H1 (cell line): ENCODE measurements around the gene YPEL5. TPM values are rescaled to one million over a fixed set of nuclear protein-coding genes. Genes with fewer than 3 reads are reported as not detected.

Source experiments
- CTCF ChIA-PET: fragments of 300-600 bp; sonication (Branson Sonifier 250); formaldehyde crosslinking; loops from one replicate; lab custom pipeline; 2021; ENCODE audit not compliant: partially characterized antibody; lab: Charles Lee
- POLR2A ChIA-PET: fragments of 300-600 bp; sonication (Branson Sonifier 250); formaldehyde crosslinking; loops from one replicate; lab custom pipeline; 2021; ENCODE audit warnings: inconsistent platforms; ENCODE audit not compliant: partially characterized antibody; lab: Charles Lee
- DNase-seq, 2 experiments: peaks; one replicate each; pipeline versions ENCODE4 v3.0.0 to v3.0.0-alpha.2; 2010 to 2022; ENCODE audit warnings: low spot score in 2 of 2, low read depth in 1 of 2, mixed read lengths in 1 of 2
- FAIRE-seq: peaks from 2 replicates; lab custom pipeline; 2011; peaks lifted over from hg19 to GRCh38; lab: Jason Lieb, UNC
- H2AFZ ChIP-seq: 2 replicates; pipeline ENCODE4 v1.8.1; 2012; ENCODE audit warnings: low read length, inconsistent platforms
- H2AK5ac ChIP-seq: 2 replicates; pipeline ENCODE4 v1.6.1; 2013; ENCODE audit warnings: low read depth, low read length
- H2BK120ac ChIP-seq: replicated peaks from 2 replicates; pipeline ENCODE3; 2013; ENCODE audit warnings: low read depth, low read length, inconsistent platforms
- H2BK12ac ChIP-seq: 2 replicates; pipeline ENCODE4 v1.6.1; 2013; ENCODE audit warnings: low read depth, low read length
- H2BK15ac ChIP-seq: 2 replicates; pipeline ENCODE4 v1.6.1; 2013; ENCODE audit warnings: low read length
- H2BK20ac ChIP-seq: 2 replicates; pipeline ENCODE4 v1.6.1; 2013; ENCODE audit warnings: low read length
- H2BK5ac ChIP-seq: 2 replicates; pipeline ENCODE4 v1.6.1; 2013; ENCODE audit warnings: low read depth, low read length
- H3K14ac ChIP-seq: 2 replicates; pipeline ENCODE4 v1.6.1; 2013; ENCODE audit warnings: inconsistent platforms; ENCODE audit not compliant: insufficient read length
- H3K18ac ChIP-seq: 2 replicates; pipeline ENCODE4 v1.6.1; 2013; ENCODE audit warnings: low read length; ENCODE audit errors: extremely low read depth
- H3K23ac ChIP-seq: 2 replicates; pipeline ENCODE4 v1.6.1; 2013; ENCODE audit warnings: inconsistent platforms; ENCODE audit not compliant: insufficient read length
- H3K23me2 ChIP-seq: 2 replicates; pipeline ENCODE4 v1.6.1; 2013; ENCODE audit warnings: low read depth, low read length
- H3K27ac ChIP-seq: 2 replicates; pipeline ENCODE4 v1.6.1; 2011; ENCODE audit warnings: low read depth, low read length, inconsistent platforms
- H3K27me3 ChIP-seq, 4 experiments: replicated peaks in 1 of 4; 1 replicate in 1 of 4; 2 replicates in 3 of 4; pipeline versions ENCODE4 v1.6.1 to v1.8.1; 2011 to 2013; ENCODE audit warnings: low read length in 3 of 4, mild to moderate bottlenecking in 3 of 4, inconsistent platforms in 2 of 4, mixed read lengths in 2 of 4, moderate library complexity in 1 of 4; ENCODE audit not compliant: control insufficient read depth in 3 of 4, insufficient read depth in 3 of 4; ENCODE audit errors: extremely low read depth in 1 of 4
- H3K36me3 ChIP-seq, 4 experiments: 2 replicates each; pipeline versions ENCODE4 v1.6.1 to v1.8.1; 2011 to 2013; ENCODE audit warnings: mild to moderate bottlenecking in 4 of 4, low read length in 3 of 4, moderate library complexity in 2 of 4, control low read depth in 1 of 4, inconsistent platforms in 1 of 4; ENCODE audit not compliant: insufficient read depth in 4 of 4, control insufficient read depth in 2 of 4
- H3K4ac ChIP-seq: replicated peaks from 2 replicates; pipeline ENCODE3; 2013; ENCODE audit warnings: low read length, low read depth, mixed read lengths, inconsistent platforms; ENCODE audit not compliant: insufficient read length
- H3K4me1 ChIP-seq, 4 experiments: replicated peaks in 1 of 4; 1 replicate in 1 of 4; 2 replicates in 3 of 4; pipeline versions ENCODE4 v1.6.1 to v1.8.1; 2011 to 2013; ENCODE audit warnings: low read length in 3 of 4, inconsistent platforms in 2 of 4, mixed read lengths in 1 of 4; ENCODE audit not compliant: insufficient read depth in 4 of 4, control insufficient read depth in 3 of 4
- H3K4me2 ChIP-seq, 2 experiments: 2 replicates each; pipeline versions ENCODE4 v1.6.1 to v1.8.1; 2011 to 2013; ENCODE audit warnings: low read depth in 2 of 2, low read length in 2 of 2, control low read depth in 1 of 2, inconsistent platforms in 1 of 2, mild to moderate bottlenecking in 1 of 2; ENCODE audit not compliant: insufficient read depth in 1 of 2
- H3K4me3 ChIP-seq, 4 experiments: fragments of 200-600, 300-600 bp in 1 of 4; sonication (generic), shearing (Covaris generic), sonication (Bioruptor Twin) in 1 of 4; 2 replicates each; pipeline versions ENCODE4 v1.5.1 to v1.8.1; 2011 to 2016; ENCODE audit warnings: low read length in 4 of 4, low read depth in 3 of 4, control low read depth in 2 of 4, inconsistent platforms in 2 of 4, mild to moderate bottlenecking in 2 of 4, mixed read lengths in 1 of 4, moderate library complexity in 1 of 4; ENCODE audit not compliant: insufficient read depth in 2 of 4; ENCODE audit errors: extremely low read depth in 1 of 4
- H3K56ac ChIP-seq: replicated peaks from 2 replicates; pipeline ENCODE3; 2013; ENCODE audit warnings: low read depth, mild to moderate bottlenecking, mixed read lengths, low read length, inconsistent platforms; ENCODE audit not compliant: insufficient read length
- H3K79me1 ChIP-seq: 2 replicates; pipeline ENCODE4 v1.6.1; 2013; ENCODE audit warnings: low read depth, low read length, control low read depth
- H3K79me2 ChIP-seq, 2 experiments: 2 replicates each; pipeline versions ENCODE4 v1.6.1 to v1.8.1; 2012 to 2013; ENCODE audit warnings: low read length in 2 of 2, mild to moderate bottlenecking in 2 of 2, inconsistent platforms in 1 of 2; ENCODE audit not compliant: insufficient read depth in 2 of 2, control insufficient read depth in 1 of 2
- H3K9ac ChIP-seq, 4 experiments: replicated peaks in 1 of 4; 1 replicate in 1 of 4; 2 replicates in 3 of 4; pipeline versions ENCODE4 v1.6.1 to v1.8.1; 2011 to 2013; ENCODE audit warnings: low read depth in 3 of 4, low read length in 3 of 4, control low read depth in 2 of 4, mild to moderate bottlenecking in 2 of 4, moderate library complexity in 2 of 4, inconsistent platforms in 1 of 4; ENCODE audit errors: extremely low read depth in 1 of 4
- H3K9me3 ChIP-seq, 2 experiments: 2 replicates each; pipeline versions ENCODE4 v1.6.1 to v1.8.1; 2012 to 2013; ENCODE audit warnings: mild to moderate bottlenecking in 2 of 2, moderate library complexity in 2 of 2, control low read depth in 1 of 2, inconsistent platforms in 1 of 2, low read depth in 1 of 2, low read length in 1 of 2, mixed read lengths in 1 of 2; ENCODE audit not compliant: insufficient read depth in 2 of 2
- H4K20me1 ChIP-seq, 2 experiments: replicated peaks in 1 of 2; 2 replicates each; pipeline versions ENCODE3 to v1.8.1; 2011 to 2013; ENCODE audit warnings: inconsistent platforms in 2 of 2, low read length in 2 of 2, mild to moderate bottlenecking in 1 of 2; ENCODE audit not compliant: insufficient read depth in 2 of 2, control insufficient read depth in 1 of 2
- H4K5ac ChIP-seq: 2 replicates; pipeline ENCODE4 v1.6.1; 2013; ENCODE audit warnings: low read length, low read depth, mixed read lengths, inconsistent platforms; ENCODE audit not compliant: insufficient read length
- H4K8ac ChIP-seq: 2 replicates; pipeline ENCODE4 v1.8.0; 2013; ENCODE audit warnings: mild to moderate bottlenecking, moderate library complexity, low read length, inconsistent platforms; ENCODE audit not compliant: insufficient read depth; ENCODE audit errors: extremely low read depth
- H4K91ac ChIP-seq: replicated peaks from 2 replicates; pipeline ENCODE3; 2013; ENCODE audit warnings: low read length, mixed read lengths, inconsistent platforms; ENCODE audit not compliant: insufficient read length
- CBX5 ChIP-seq: fragments of 300-800, 300-1000 bp; sonication (generic); IDR thresholded peaks from 2 replicates; pipeline ENCODE4 v1.7.1; 2016; ENCODE audit warnings: antibody characterized with exemption, low read length, low read depth
- CREB1 ChIP-seq: IDR thresholded peaks from 2 replicates; pipeline ENCODE4 v1.6.1; 2012; ENCODE audit warnings: inconsistent platforms
- MAX ChIP-seq: IDR thresholded peaks from 2 replicates; pipeline ENCODE4 v1.6.1; 2012; ENCODE audit warnings: inconsistent platforms
- PHF8 ChIP-seq: fragments of 200-600 bp; sonication (generic); conservative IDR thresholded peaks from 2 replicates; pipeline ENCODE4 v1.7.1; 2012; ENCODE audit warnings: low read depth, mild to moderate bottlenecking, inconsistent platforms, low read length, moderate library complexity
- POU5F1 ChIP-seq: IDR thresholded peaks from 2 replicates; pipeline ENCODE4 v1.6.1; 2011; ENCODE audit warnings: low read depth, mild to moderate bottlenecking, low read length, moderate library complexity
- RBBP5 ChIP-seq: IDR thresholded peaks from 2 replicates; pipeline ENCODE4 v1.7.1; 2012; ENCODE audit warnings: low read depth, mild to moderate bottlenecking, inconsistent platforms, low read length, moderate library complexity, borderline replicate concordance
- SIX5 ChIP-seq: IDR thresholded peaks from 2 replicates; pipeline ENCODE4 v1.6.1; 2011; ENCODE audit warnings: mild to moderate bottlenecking, low read depth, low read length
- TAF1 ChIP-seq: IDR thresholded peaks from 2 replicates; pipeline ENCODE4 v1.6.1; 2011; ENCODE audit warnings: mild to moderate bottlenecking, low read depth, low read length
- TBP ChIP-seq: IDR thresholded peaks from 2 replicates; pipeline ENCODE4 v1.6.1; 2011; ENCODE audit warnings: low read depth, low read length, improper control_type of control experiment
- WGBS, 2 experiments: shearing (Covaris generic) in 1 of 2; methylation state at CpG; one replicate each; pipeline versions ENCODE4 v1.1.6 to v1.1.7; 2013 to 2015; ENCODE audit warnings: low lambda C conversion rate in 2 of 2, mixed read lengths in 2 of 2, inconsistent platforms in 1 of 2, low coverage in 1 of 2, missing lambda C conversion rate in 1 of 2; ENCODE audit not compliant: insufficient replicate concordance in 2 of 2, insufficient coverage in 1 of 2, insufficient read length in 1 of 2; ENCODE audit errors: extremely low coverage in 1 of 2, missing lambda C conversion rate in 1 of 2; 5-methylcytosine and 5-hydroxymethylcytosine counted together
- polyA plus RNA-seq, 7 experiments: library from polyadenylated mRNA; depleted of rRNA in 3 of 7; stranded (reverse) in 5 of 7; unstranded in 2 of 7; fragments of >200 nt in 5 of 7; fragments of 200-250 nt in 2 of 7; gene quantifications; 1 replicate in 5 of 7; 2 replicates in 1 of 7; 4 replicates in 1 of 7; pipeline versions ENCODE4 v1.2.1 to v1.2.3, GENCODE V29; 2011 to 2013; ENCODE audit warnings: missing spikeins in 2 of 7, mixed read lengths in 2 of 7
- total RNA-seq: library from RNA; stranded (reverse); fragmentation: NEBNext Ultra II Directional; extraction: Animal tissue kit (Norgen Biotek cat#: 25700); gene quantifications from 2 replicates; pipeline ENCODE4 v1.2.1, GENCODE V29; 2021

YPEL5 gene
- total and polyA plus RNA-seq, 2 of the 8 experiments (the other 6 are each of a cell fraction or from before 2014, with no cell fraction given): 18.5 to 28.0 TPM

GRCh38 chr2:30105556-30105955 is 41.3 kb upstream of the YPEL5 start:
- H4K91ac ChIP-seq: no peak overlapping the region
- no peak overlapping the region for H3K4me3 ChIP-seq
- FAIRE-seq (no peak), DNase-seq (no peak)
- H3K9me3 ChIP-seq: no peaks in the 10 kb centered on the region
- TF ChIP-seq POU5F1 (no peak), TAF1 (no peak), RBBP5 (no peak), CBX5 (no peak), SIX5 (no peak), CREB1 (no peak), MAX (no peak), PHF8 (no peak), TBP (no peak)
- H2BK5ac ChIP-seq: no peak overlapping the region
- WGBS, 2 experiments: 100% methylated on average over 2 of the region's 2 CpGs; no CpG with 5 or more reads in 1 of the 2 experiments
- no peak overlapping the region for H2BK120ac ChIP-seq
- no peak overlapping the region for H4K8ac ChIP-seq
- CTCF ChIA-PET: interaction anchor here (0.6 kb wide), 1 partner anchor 391 kb away, joined by 3 read pairs; no protein-coding TSS in a partner anchor
- H4K5ac ChIP-seq: no peak overlapping the region
- H3K79me2 ChIP-seq: no peaks in the 10 kb centered on the region
- H2BK20ac ChIP-seq: no peak overlapping the region
- no peak overlapping the region for H3K18ac ChIP-seq
- no peak overlapping the region for H3K4me2 ChIP-seq
- peaks cover 0 to 4% (median 0%) of the 10 kb centered on the region in 4 experiments; a peak in 2 of 7 replicates for H3K4me1 ChIP-seq
- no peaks in the 10 kb centered on the region; the same call in 1 of the 2 replicates for H3K23me2 ChIP-seq
- no peaks in the 10 kb centered on the region for H3K79me1 ChIP-seq
- H3K56ac ChIP-seq: no peak overlapping the region
- H3K36me3 ChIP-seq: no peaks in the 10 kb centered on the region
- H3K9ac ChIP-seq: no peak overlapping the region
- H2AFZ ChIP-seq: no peak overlapping the region
- H2BK15ac ChIP-seq: no peak overlapping the region
- no peak overlapping the region for H2AK5ac ChIP-seq
- H2BK12ac ChIP-seq: no peak overlapping the region
- no peaks in the 10 kb centered on the region for H3K27me3 ChIP-seq
- H3K27ac ChIP-seq: no peak overlapping the region
- no peaks in the 10 kb centered on the region for H4K20me1 ChIP-seq
- POLR2A ChIA-PET: no interaction called here
- no peak overlapping the region for H3K23ac ChIP-seq
- H3K14ac ChIP-seq: no peak overlapping the region
- no peak overlapping the region for H3K4ac ChIP-seq
